Measurements from ENCODE around the gene JAM3.

Gene JAM3

GRCh38 chr11:134199531-134199930 lies 130.7 kb downstream of the JAM3 start:
- DNase-seq: no peak

- no peak for DNase-seq
These were observed 131.8 kb downstream of the JAM3 start for GRCh38 chr11:134200688-134201087.

Data from NCI-H345 (cell line).